HepG2 (cell line): ENCODE results near the gene SMAD3. TPM values are rescaled to one million over a fixed set of nuclear protein-coding genes. Genes with fewer than 3 reads are reported as not detected.

ENCODE experiments used
- ATAC-seq: fragments of 200-7000 bp; cut with Tn5 transposase; 3 replicates; pipeline ENCODE4 v1.9.1; 2020; ENCODE audit warnings: mild to moderate bottlenecking, moderate library complexity
- BruUV-seq: library from RNA; stranded (reverse); fragments of 400-500 nt; replicated peaks from 2 replicates; lab custom pipeline; 2021; lab: Mats Ljungman, UMichigan
- CTCF ChIA-PET: fragments of 300-600 bp; formaldehyde crosslinking; extraction: SDS; loops from one replicate; lab custom pipeline; 2021; ENCODE audit warnings: low total read pairs, inconsistent platforms, low intra/inter-chr PET ratio; lab: Yijun Ruan, JAX
- POLR2A ChIA-PET: fragments of 350-600 bp; sonication (Branson Sonifier 250); formaldehyde crosslinking; loops from one replicate; lab custom pipeline; 2020; ENCODE audit warnings: antibody characterized with exemption, inconsistent platforms; lab: Yijun Ruan, JAX
- DNase-seq: peaks from one replicate; pipeline ENCODE4 v3.0.0-alpha.2; 2015; ENCODE audit warnings: low spot score
- FAIRE-seq: peaks from 3 replicates; lab custom pipeline; 2011; peaks lifted over from hg19 to GRCh38; lab: Jason Lieb, UNC
- H2AFZ ChIP-seq: one replicate; pipeline ENCODE4 v1.6.1; 2011; ENCODE audit warnings: low read length, inconsistent platforms
- H3K27ac ChIP-seq: fragments of 300-600 bp; 3 replicates; pipeline ENCODE4 v1.8.0; 2011; ENCODE audit warnings: mixed run types, mild to moderate bottlenecking, mixed read lengths, low read length, inconsistent platforms; ENCODE audit not compliant: insufficient read depth; ENCODE audit errors: extremely low read length
- H3K27me3 ChIP-seq, 2 experiments: fragments of 200-600 bp in 1 of 2; 2 replicates in 1 of 2; 3 replicates in 1 of 2; pipeline versions ENCODE4 v1.6.0 to v1.8.0; 2011; ENCODE audit warnings: low read length in 2 of 2, mild to moderate bottlenecking in 2 of 2, moderate library complexity in 2 of 2, inconsistent platforms in 1 of 2; ENCODE audit not compliant: insufficient read depth in 2 of 2, control insufficient read depth in 1 of 2
- H3K36me3 ChIP-seq, 2 experiments: fragments of 200-600 bp in 1 of 2; replicated peaks in 1 of 2; 2 replicates in 1 of 2; 3 replicates in 1 of 2; pipeline versions ENCODE4 v1.5.1 to v1.8.0; 2011; ENCODE audit warnings: low read length in 2 of 2, inconsistent platforms in 1 of 2; ENCODE audit not compliant: insufficient read depth in 2 of 2, control insufficient read depth in 1 of 2
- H3K4me1 ChIP-seq: 2 replicates; pipeline ENCODE4 v1.5.1; 2012; ENCODE audit warnings: low read length, inconsistent platforms; ENCODE audit not compliant: insufficient read depth
- H3K4me2 ChIP-seq: 2 replicates; pipeline ENCODE4 v1.6.0; 2011; ENCODE audit warnings: low read depth, low read length, inconsistent platforms
- H3K4me3 ChIP-seq, 3 experiments: fragments of 200-600 bp in 1 of 3; sonication (generic), shearing (Covaris generic) in 1 of 3; replicated peaks in 1 of 3; 2 replicates each; pipeline ENCODE4 v1.5.1; 2011 to 2016; ENCODE audit warnings: low read length in 3 of 3, inconsistent platforms in 2 of 3, low read depth in 2 of 3, mild to moderate bottlenecking in 2 of 3, control low read depth in 1 of 3, mixed read lengths in 1 of 3; ENCODE audit not compliant: insufficient read depth in 1 of 3
- H3K79me2 ChIP-seq: one replicate; pipeline ENCODE4 v1.6.1; 2011; ENCODE audit warnings: low read length, inconsistent platforms; ENCODE audit not compliant: insufficient read depth
- H3K9ac ChIP-seq: 2 replicates; pipeline ENCODE4 v1.6.0; 2011; ENCODE audit warnings: mild to moderate bottlenecking, low read depth, low read length, inconsistent platforms; ENCODE audit not compliant: insufficient read depth
- H3K9me3 ChIP-seq: 2 replicates; pipeline ENCODE4 v1.5.1; 2012; ENCODE audit warnings: mild to moderate bottlenecking, low read length
- H4K20me1 ChIP-seq: 2 replicates; pipeline ENCODE4 v1.6.0; 2011; ENCODE audit warnings: inconsistent platforms, mild to moderate bottlenecking, low read length, moderate library complexity; ENCODE audit not compliant: insufficient read depth
- ETV5 ChIP-seq: IDR thresholded peaks from 2 replicates; pipeline ENCODE4 v1.6.1; 2018; ENCODE audit warnings: missing biosample characterization, missing genetic modification reagents, inconsistent platforms, borderline replicate concordance
- ISL2 ChIP-seq: sonication (generic); formaldehyde crosslinking; IDR thresholded peaks from 2 replicates; pipeline ENCODE4 v1.5.0; 2020; ENCODE audit warnings: missing genetic modification reagents
- MAFF ChIP-seq: IDR thresholded peaks from 2 replicates; pipeline ENCODE4 v1.6.1; 2011; ENCODE audit warnings: low read depth, low read length, improper control_type of control experiment
- MTF1 ChIP-seq: sonication (generic); formaldehyde crosslinking; IDR thresholded peaks from 2 replicates; pipeline ENCODE4 v1.5.0; 2020; ENCODE audit warnings: missing genetic modification reagents
- NR2F6 ChIP-seq, 2 experiments: IDR thresholded peaks; 2 replicates each; pipeline ENCODE4 v1.6.1; 2016; ENCODE audit warnings: antibody characterized with exemption in 1 of 2, mild to moderate bottlenecking in 1 of 2
- RBM22 ChIP-seq: fragments of 200-400 bp; formaldehyde crosslinking; optimal IDR thresholded peaks from 2 replicates; pipeline ENCODE3; 2017; ENCODE audit warnings: mild to moderate bottlenecking, low read length, moderate library complexity
- ZEB1 ChIP-seq: IDR thresholded peaks from 2 replicates; pipeline ENCODE4 v1.6.1; 2012; ENCODE audit warnings: mild to moderate bottlenecking, low read depth, inconsistent platforms; ENCODE audit not compliant: insufficient replicate concordance
- ZNF12 ChIP-seq: sonication (generic); formaldehyde crosslinking; IDR thresholded peaks from 2 replicates; pipeline ENCODE4 v1.5.0; 2020; ENCODE audit warnings: missing genetic modification reagents
- ZNF557 ChIP-seq: sonication (generic); formaldehyde crosslinking; IDR thresholded peaks from 2 replicates; pipeline ENCODE4 v1.4.0; 2020; ENCODE audit warnings: missing genetic modification reagents
- ZNF570 ChIP-seq: sonication (generic); formaldehyde crosslinking; IDR thresholded peaks from 2 replicates; pipeline ENCODE4 v1.4.0; 2020; ENCODE audit warnings: mild to moderate bottlenecking, missing genetic modification reagents, borderline replicate concordance
- ZNF577 ChIP-seq: sonication (generic); formaldehyde crosslinking; IDR thresholded peaks from 2 replicates; pipeline ENCODE4 v1.4.0; 2020; ENCODE audit warnings: mild to moderate bottlenecking, low read depth, missing genetic modification reagents, borderline replicate concordance
- ZNF841 ChIP-seq: sonication (generic); formaldehyde crosslinking; IDR thresholded peaks from 2 replicates; pipeline ENCODE4 v1.8.1; 2023; ENCODE audit warnings: missing genetic modification reagents, borderline replicate concordance
- ZSCAN31 ChIP-seq: sonication (generic); formaldehyde crosslinking; IDR thresholded peaks from 2 replicates; pipeline ENCODE4 v1.5.0; 2020; ENCODE audit warnings: low read depth, mild to moderate bottlenecking, missing genetic modification reagents
- WGBS: methylation state at CpG from one replicate; pipeline ENCODE4 v1.1.6; 2017; ENCODE audit warnings: low lambda C conversion rate; 5-methylcytosine and 5-hydroxymethylcytosine counted together
- in situ Hi-C: cut with HindIII; loops from 2 replicates; pipeline ENCODE4 v1.10.0; 2017; ENCODE audit warnings: low pct_unique_long_range_greater_than_20kb; ENCODE audit not compliant: extremely low pct_ligation_motif_present
- intact Hi-C: fragments of 100-400 bp; cut with micrococcal nuclease; formaldehyde crosslinking; loops from one replicate; pipeline ENCODE4 v1.10.0; 2022; ENCODE audit not compliant: unreplicated experiment
- polyA plus RNA-seq, 8 experiments: library from polyadenylated mRNA; depleted of rRNA in 3 of 8; stranded (reverse) in 7 of 8; unstranded in 1 of 8; fragments of >200 nt; fragmentation: Illumina TruSeq in 4 of 8; extraction: Trizol in 4 of 8; gene quantifications; 2 replicates each; pipeline versions ENCODE4 v1.2.1 to v1.2.3, GENCODE V29; 2011 to 2016; ENCODE audit warnings: low read depth in 4 of 8, missing spikeins in 1 of 8, mixed read lengths in 1 of 8; ENCODE audit not compliant: insufficient read depth in 1 of 8
- total RNA-seq, 5 experiments: library from RNA; depleted of rRNA; stranded (reverse); fragments of >200 nt; fragmentation: Illumina TruSeq; extraction: Trizol; gene quantifications; 2 replicates each; pipeline ENCODE4 v1.2.3, GENCODE V29; 2016; ENCODE audit warnings: low read depth in 1 of 5
- TF ChIP-seq, protein P1 (sequence below): sonication (generic); formaldehyde crosslinking; conservative IDR thresholded peaks from 2 replicates; pipeline ENCODE4 v1.8.0; 2022; ENCODE audit warnings: mild to moderate bottlenecking, moderate library complexity, missing genetic modification reagents
- TF ChIP-seq, protein P2 (sequence below): sonication (generic); formaldehyde crosslinking; IDR thresholded peaks from 2 replicates; pipeline ENCODE4 v1.4.0; 2020; ENCODE audit warnings: missing genetic modification reagents, borderline replicate concordance
- TF ChIP-seq, protein P3 (sequence below): sonication (generic); formaldehyde crosslinking; IDR thresholded peaks from 2 replicates; pipeline ENCODE4 v1.4.0; 2020; ENCODE audit warnings: missing genetic modification reagents

Gene SMAD3
- total and polyA plus RNA-seq, 2 of the 13 experiments (the other 11 are each of a cell fraction or from before 2014, with no cell fraction given) = 8.6 to 56.3 TPM

DNA sequence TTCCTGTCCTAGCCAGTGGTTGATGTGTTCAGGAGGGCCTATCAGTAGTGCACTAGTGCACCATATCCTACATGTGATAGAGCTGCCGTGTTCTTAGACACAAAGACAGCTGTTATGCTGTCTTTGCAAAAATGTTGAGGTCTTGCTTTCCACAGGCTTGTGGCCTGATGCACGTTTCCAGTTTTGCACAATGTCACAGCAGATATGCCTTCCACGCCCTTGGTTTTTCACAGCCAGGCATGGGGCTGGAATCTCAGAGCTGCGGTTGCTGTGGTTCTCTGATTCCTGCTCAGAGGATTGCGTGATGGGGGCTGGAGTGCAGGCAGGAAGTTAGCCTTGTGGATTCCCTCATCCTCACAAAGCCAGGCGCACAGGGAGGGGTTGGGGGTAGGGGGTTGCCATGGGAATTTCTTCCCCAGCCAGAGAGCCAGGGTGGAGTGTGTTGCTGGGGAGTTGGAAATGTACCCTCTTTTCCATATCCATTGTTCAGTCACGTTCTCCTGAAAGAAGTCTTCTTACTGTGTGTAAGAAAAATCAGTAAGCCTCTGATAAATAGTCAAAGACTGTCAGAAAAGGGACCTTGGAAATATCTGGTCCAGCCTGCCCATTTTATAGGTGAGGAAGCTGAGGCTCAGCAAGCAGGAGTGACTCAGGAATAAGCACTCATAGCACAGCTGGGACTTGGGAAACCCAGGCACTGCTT, 79.4 kb downstream of the SMAD3 start:
- H3K27me3 ChIP-seq = no peaks in the 10 kb centered on the region
- no peak overlapping the region for H3K27ac ChIP-seq
- intact Hi-C loops (loop anchor here (5.0 kb wide), 1 partner anchor 82 kb away; no protein-coding TSS in a partner anchor), in situ Hi-C loops (no loop called here)
- no TSS peak for BruUV-seq
- 90% methylated on average over 4 of the region's 7 CpGs for WGBS
- FAIRE-seq = no peak
- CTCF ChIA-PET = no interaction called here
- H3K79me2 ChIP-seq = peaks cover 73% of the 10 kb centered on the region
- no peaks in the 10 kb centered on the region for H3K9me3 ChIP-seq
- no peak overlapping the region for H3K4me2 ChIP-seq
- H3K4me3 ChIP-seq = no peak overlapping the region
- no peak for ATAC-seq
- H4K20me1 ChIP-seq = peaks cover 66% of the 10 kb centered on the region
- H3K36me3 ChIP-seq = no peaks in the 10 kb centered on the region; a peak in 1 of 5 replicates
- no peak overlapping the region for H3K9ac ChIP-seq
- no peak overlapping the region for H2AFZ ChIP-seq
- DNase-seq = no peak
- POLR2A ChIA-PET = interaction anchor here (3.8 kb wide), 1 partner anchor 10 kb away, joined by 37 read pairs; no protein-coding TSS in a partner anchor
- peaks cover 90% of the 10 kb centered on the region for H3K4me1 ChIP-seq
- TF ChIP-seq ZNF841 (CRISPR knock-in tag) (no peak), ZNF557 (CRISPR knock-in tag) (no peak), ZNF570 (CRISPR knock-in tag) (no peak), ETV5 (CRISPR knock-in tag) (no peak), MTF1 (CRISPR knock-in tag) (no peak), ZNF577 (CRISPR knock-in tag) (no peak), ISL2 (CRISPR knock-in tag) (no peak), NR2F6 (IDR thresholded peaks at IDR 0.05) (no peak), NR2F6 (CRISPR knock-in tag; IDR thresholded peaks at IDR 0.05) (no peak), ZSCAN31 (CRISPR knock-in tag) (no peak), RBM22 (peak; percentile 58), ZEB1 (no peak), MAFF (0 out of 2 replicates have a peak, but pooled peaks have one; percentile 8), ZNF12 (CRISPR knock-in tag) (no peak)
- TF ChIP-seq, protein P1, sequence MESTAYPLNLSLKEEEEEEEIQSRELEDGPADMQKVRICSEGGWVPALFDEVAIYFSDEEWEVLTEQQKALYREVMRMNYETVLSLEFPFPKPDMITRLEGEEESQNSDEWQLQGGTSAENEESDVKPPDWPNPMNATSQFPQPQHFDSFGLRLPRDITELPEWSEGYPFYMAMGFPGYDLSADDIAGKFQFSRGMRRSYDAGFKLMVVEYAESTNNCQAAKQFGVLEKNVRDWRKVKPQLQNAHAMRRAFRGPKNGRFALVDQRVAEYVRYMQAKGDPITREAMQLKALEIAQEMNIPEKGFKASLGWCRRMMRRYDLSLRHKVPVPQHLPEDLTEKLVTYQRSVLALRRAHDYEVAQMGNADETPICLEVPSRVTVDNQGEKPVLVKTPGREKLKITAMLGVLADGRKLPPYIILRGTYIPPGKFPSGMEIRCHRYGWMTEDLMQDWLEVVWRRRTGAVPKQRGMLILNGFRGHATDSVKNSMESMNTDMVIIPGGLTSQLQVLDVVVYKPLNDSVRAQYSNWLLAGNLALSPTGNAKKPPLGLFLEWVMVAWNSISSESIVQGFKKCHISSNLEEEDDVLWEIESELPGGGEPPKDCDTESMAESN (CRISPR knock-in tag) = no peak
- TF ChIP-seq, protein P2, sequence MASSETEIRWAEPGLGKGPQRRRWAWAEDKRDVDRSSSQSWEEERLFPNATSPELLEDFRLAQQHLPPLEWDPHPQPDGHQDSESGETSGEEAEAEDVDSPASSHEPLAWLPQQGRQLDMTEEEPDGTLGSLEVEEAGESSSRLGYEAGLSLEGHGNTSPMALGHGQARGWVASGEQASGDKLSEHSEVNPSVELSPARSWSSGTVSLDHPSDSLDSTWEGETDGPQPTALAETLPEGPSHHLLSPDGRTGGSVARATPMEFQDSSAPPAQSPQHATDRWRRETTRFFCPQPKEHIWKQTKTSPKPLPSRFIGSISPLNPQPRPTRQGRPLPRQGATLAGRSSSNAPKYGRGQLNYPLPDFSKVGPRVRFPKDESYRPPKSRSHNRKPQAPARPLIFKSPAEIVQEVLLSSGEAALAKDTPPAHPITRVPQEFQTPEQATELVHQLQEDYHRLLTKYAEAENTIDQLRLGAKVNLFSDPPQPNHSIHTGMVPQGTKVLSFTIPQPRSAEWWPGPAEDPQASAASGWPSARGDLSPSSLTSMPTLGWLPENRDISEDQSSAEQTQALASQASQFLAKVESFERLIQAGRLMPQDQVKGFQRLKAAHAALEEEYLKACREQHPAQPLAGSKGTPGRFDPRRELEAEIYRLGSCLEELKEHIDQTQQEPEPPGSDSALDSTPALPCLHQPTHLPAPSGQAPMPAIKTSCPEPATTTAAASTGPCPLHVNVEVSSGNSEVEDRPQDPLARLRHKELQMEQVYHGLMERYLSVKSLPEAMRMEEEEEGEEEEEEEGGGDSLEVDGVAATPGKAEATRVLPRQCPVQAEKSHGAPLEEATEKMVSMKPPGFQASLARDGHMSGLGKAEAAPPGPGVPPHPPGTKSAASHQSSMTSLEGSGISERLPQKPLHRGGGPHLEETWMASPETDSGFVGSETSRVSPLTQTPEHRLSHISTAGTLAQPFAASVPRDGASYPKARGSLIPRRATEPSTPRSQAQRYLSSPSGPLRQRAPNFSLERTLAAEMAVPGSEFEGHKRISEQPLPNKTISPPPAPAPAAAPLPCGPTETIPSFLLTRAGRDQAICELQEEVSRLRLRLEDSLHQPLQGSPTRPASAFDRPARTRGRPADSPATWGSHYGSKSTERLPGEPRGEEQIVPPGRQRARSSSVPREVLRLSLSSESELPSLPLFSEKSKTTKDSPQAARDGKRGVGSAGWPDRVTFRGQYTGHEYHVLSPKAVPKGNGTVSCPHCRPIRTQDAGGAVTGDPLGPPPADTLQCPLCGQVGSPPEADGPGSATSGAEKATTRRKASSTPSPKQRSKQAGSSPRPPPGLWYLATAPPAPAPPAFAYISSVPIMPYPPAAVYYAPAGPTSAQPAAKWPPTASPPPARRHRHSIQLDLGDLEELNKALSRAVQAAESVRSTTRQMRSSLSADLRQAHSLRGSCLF = no peak
- TF ChIP-seq, protein P3, sequence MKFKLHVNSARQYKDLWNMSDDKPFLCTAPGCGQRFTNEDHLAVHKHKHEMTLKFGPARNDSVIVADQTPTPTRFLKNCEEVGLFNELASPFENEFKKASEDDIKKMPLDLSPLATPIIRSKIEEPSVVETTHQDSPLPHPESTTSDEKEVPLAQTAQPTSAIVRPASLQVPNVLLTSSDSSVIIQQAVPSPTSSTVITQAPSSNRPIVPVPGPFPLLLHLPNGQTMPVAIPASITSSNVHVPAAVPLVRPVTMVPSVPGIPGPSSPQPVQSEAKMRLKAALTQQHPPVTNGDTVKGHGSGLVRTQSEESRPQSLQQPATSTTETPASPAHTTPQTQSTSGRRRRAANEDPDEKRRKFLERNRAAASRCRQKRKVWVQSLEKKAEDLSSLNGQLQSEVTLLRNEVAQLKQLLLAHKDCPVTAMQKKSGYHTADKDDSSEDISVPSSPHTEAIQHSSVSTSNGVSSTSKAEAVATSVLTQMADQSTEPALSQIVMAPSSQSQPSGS (CRISPR knock-in tag) = no peak
